Measurements from ENCODE around the gene ZNF573.
"Not testable (repeated sequence)": the region's sequence is repeated elsewhere in the genome, so short reads cannot be mapped to it uniquely, and the experiment has no call there.

ZNF573 gene
- total RNA-seq, result 7.4 to 13.7 (median 9.3) reads per million in 3 donors

- Histone ChIP-seq H3K4me3 (ENCODE audit: insufficient read depth, low read depth, low read length, poor library complexity, severe bottlenecking) (peak within 1 kb of the TSS; percentile 63), H3K27me3 (replicated peaks; ENCODE audit: control insufficient read depth, insufficient read depth, low read length, poor library complexity, severe bottlenecking) (no peaks in the 10 kb centered on the region), H3K36me3 (ENCODE audit: control insufficient read depth, insufficient read depth, low read length) (peaks cover 3% of the 10 kb centered on the region), H3K4me1 (ENCODE audit: control insufficient read depth, insufficient read depth, low read length, poor library complexity, severe bottlenecking) (peaks cover 6% of the 10 kb centered on the region), H3K27ac (ENCODE audit: insufficient read depth, low read length, poor library complexity, severe bottlenecking) (peak within 1 kb of the TSS; percentile 95), H3K9me3 (ENCODE audit: control insufficient read depth, low read length) (no peaks in the 10 kb centered on the region)
- DNase-seq, result peak; percentile 64 to 85 (median 74)
Observed at GRCh38 chr19:37779127-37780005, at the start of gene ZNF573. ZNF573 (minus strand) TSS chr19:37779586; CDS start chr19:37773729, 5,857 bp downstream.

GRCh38 chr19:37817180-37817981 is 38.0 kb upstream of the ZNF573 start:
- H3K4me3 ChIP-seq (ENCODE audit: insufficient read depth, low read depth, low read length, poor library complexity, severe bottlenecking), result peak overlapping the region; percentile 31
- no peak overlapping the region for H3K27ac ChIP-seq (ENCODE audit: insufficient read depth, low read length, poor library complexity, severe bottlenecking)
- peaks cover 13% of the 10 kb centered on the region for H3K9me3 ChIP-seq (ENCODE audit: control insufficient read depth, low read length)
- H3K36me3 ChIP-seq (ENCODE audit: control insufficient read depth, insufficient read depth, low read length), result no peaks in the 10 kb centered on the region
- peaks cover 3% of the 10 kb centered on the region for H3K27me3 ChIP-seq (replicated peaks; ENCODE audit: control insufficient read depth, insufficient read depth, low read length, poor library complexity, severe bottlenecking)
- DNase-seq, result peak in 1 of 3 donors; percentile 3
- no peaks in the 10 kb centered on the region for H3K4me1 ChIP-seq (ENCODE audit: control insufficient read depth, insufficient read depth, low read length, poor library complexity, severe bottlenecking)

- peaks cover 13% of the 10 kb centered on the region for H3K9me3 ChIP-seq (ENCODE audit: control insufficient read depth, low read length)
- DNase-seq; H3K27me3 ChIP-seq (replicated peaks; ENCODE audit: control insufficient read depth, insufficient read depth, low read length, poor library complexity, severe bottlenecking); H3K4me1 ChIP-seq (ENCODE audit: control insufficient read depth, insufficient read depth, low read length, poor library complexity, severe bottlenecking); H3K36me3 ChIP-seq (ENCODE audit: control insufficient read depth, insufficient read depth, low read length); H3K27ac ChIP-seq (ENCODE audit: insufficient read depth, low read length, poor library complexity, severe bottlenecking); H3K4me3 ChIP-seq (ENCODE audit: insufficient read depth, low read depth, low read length, poor library complexity, severe bottlenecking): not testable (repeated sequence)
Observed at GRCh38 chr19:37815611-37816010, 36.2 kb upstream of the ZNF573 start.

GRCh38 chr19:37813340-37813739 is 34.0 kb upstream of the ZNF573 start:
- DNase-seq, result no peak
- no peaks in the 10 kb centered on the region for H3K4me1 ChIP-seq (ENCODE audit: control insufficient read depth, insufficient read depth, low read length, poor library complexity, severe bottlenecking)
- no peak overlapping the region for H3K27ac ChIP-seq (ENCODE audit: insufficient read depth, low read length, poor library complexity, severe bottlenecking)
- H3K4me3 ChIP-seq (ENCODE audit: insufficient read depth, low read depth, low read length, poor library complexity, severe bottlenecking), result no peak overlapping the region
- H3K9me3 ChIP-seq (ENCODE audit: control insufficient read depth, low read length), result peaks cover 13% of the 10 kb centered on the region
- H3K36me3 ChIP-seq (ENCODE audit: control insufficient read depth, insufficient read depth, low read length), result no peaks in the 10 kb centered on the region
- H3K27me3 ChIP-seq (replicated peaks; ENCODE audit: control insufficient read depth, insufficient read depth, low read length, poor library complexity, severe bottlenecking), result peaks cover 3% of the 10 kb centered on the region

GRCh38 chr19:37809366-37809765 is 30.0 kb upstream of the ZNF573 start:
- Histone ChIP-seq H3K27me3 (replicated peaks; ENCODE audit: control insufficient read depth, insufficient read depth, low read length, poor library complexity, severe bottlenecking) (no peaks in the 10 kb centered on the region), H3K4me1 (ENCODE audit: control insufficient read depth, insufficient read depth, low read length, poor library complexity, severe bottlenecking) (no peaks in the 10 kb centered on the region), H3K9me3 (ENCODE audit: control insufficient read depth, low read length) (no peaks in the 10 kb centered on the region), H3K4me3 (ENCODE audit: insufficient read depth, low read depth, low read length, poor library complexity, severe bottlenecking) (no peak overlapping the region), H3K27ac (ENCODE audit: insufficient read depth, low read length, poor library complexity, severe bottlenecking) (no peak overlapping the region), H3K36me3 (ENCODE audit: control insufficient read depth, insufficient read depth, low read length) (no peaks in the 10 kb centered on the region)
- DNase-seq, result no peak

GRCh38 chr19:37803249-37803840 is 24.0 kb upstream of the ZNF573 start:
- peaks cover 19% of the 10 kb centered on the region for H3K9me3 ChIP-seq (ENCODE audit: control insufficient read depth, low read length)
- no peak overlapping the region for H3K4me3 ChIP-seq (ENCODE audit: insufficient read depth, low read depth, low read length, poor library complexity, severe bottlenecking)
- no peak for DNase-seq
- no peaks in the 10 kb centered on the region for H3K4me1 ChIP-seq (ENCODE audit: control insufficient read depth, insufficient read depth, low read length, poor library complexity, severe bottlenecking)
- no peak overlapping the region for H3K27ac ChIP-seq (ENCODE audit: insufficient read depth, low read length, poor library complexity, severe bottlenecking)
- H3K36me3 ChIP-seq (ENCODE audit: control insufficient read depth, insufficient read depth, low read length), result no peaks in the 10 kb centered on the region
- H3K27me3 ChIP-seq (replicated peaks; ENCODE audit: control insufficient read depth, insufficient read depth, low read length, poor library complexity, severe bottlenecking), result no peaks in the 10 kb centered on the region

- DNase-seq, result no peak
- H3K4me3 ChIP-seq (ENCODE audit: insufficient read depth, low read depth, low read length, poor library complexity, severe bottlenecking), result no peak overlapping the region
- H3K27ac ChIP-seq (ENCODE audit: insufficient read depth, low read length, poor library complexity, severe bottlenecking), result no peak overlapping the region
- no peaks in the 10 kb centered on the region for H3K4me1 ChIP-seq (ENCODE audit: control insufficient read depth, insufficient read depth, low read length, poor library complexity, severe bottlenecking)
- no peaks in the 10 kb centered on the region for H3K36me3 ChIP-seq (ENCODE audit: control insufficient read depth, insufficient read depth, low read length)
- no peaks in the 10 kb centered on the region for H3K9me3 ChIP-seq (ENCODE audit: control insufficient read depth, low read length)
- no peaks in the 10 kb centered on the region for H3K27me3 ChIP-seq (replicated peaks; ENCODE audit: control insufficient read depth, insufficient read depth, low read length, poor library complexity, severe bottlenecking)
Observed at GRCh38 chr19:37790244-37790925, 11.0 kb upstream of the ZNF573 start.

- H3K4me1 ChIP-seq (ENCODE audit: control insufficient read depth, insufficient read depth, low read length, poor library complexity, severe bottlenecking), result peaks cover 6% of the 10 kb centered on the region
- H3K27me3 ChIP-seq (replicated peaks; ENCODE audit: control insufficient read depth, insufficient read depth, low read length, poor library complexity, severe bottlenecking), result no peaks in the 10 kb centered on the region
- H3K27ac ChIP-seq (ENCODE audit: insufficient read depth, low read length, poor library complexity, severe bottlenecking), result peak overlapping the region; percentile 95
- no peak for DNase-seq
- no peaks in the 10 kb centered on the region for H3K9me3 ChIP-seq (ENCODE audit: control insufficient read depth, low read length)
- no peak overlapping the region for H3K4me3 ChIP-seq (ENCODE audit: insufficient read depth, low read depth, low read length, poor library complexity, severe bottlenecking)
- H3K36me3 ChIP-seq (ENCODE audit: control insufficient read depth, insufficient read depth, low read length), result peaks cover 3% of the 10 kb centered on the region
Observed at GRCh38 chr19:37778613-37779126, 716 bp downstream of the ZNF573 start.

GRCh38 chr19:37770985-37771384 is 8.4 kb downstream of the ZNF573 start:
- Histone ChIP-seq H3K4me3 (ENCODE audit: insufficient read depth, low read depth, low read length, poor library complexity, severe bottlenecking) (no peak overlapping the region), H3K36me3 (ENCODE audit: control insufficient read depth, insufficient read depth, low read length) (peaks cover 45% of the 10 kb centered on the region), H3K4me1 (ENCODE audit: control insufficient read depth, insufficient read depth, low read length, poor library complexity, severe bottlenecking) (no peaks in the 10 kb centered on the region)

More at GRCh38 chr19:37770985-37771384, 8.4 kb downstream of the ZNF573 start:
- Histone ChIP-seq H3K27me3 (replicated peaks; ENCODE audit: control insufficient read depth, insufficient read depth, low read length, poor library complexity, severe bottlenecking) (no peaks in the 10 kb centered on the region), H3K27ac (ENCODE audit: insufficient read depth, low read length, poor library complexity, severe bottlenecking) (no peak overlapping the region), H3K9me3 (ENCODE audit: control insufficient read depth, low read length) (no peaks in the 10 kb centered on the region)
- no peak for DNase-seq
